HG03095 (cell line): ENCODE results near the gene EXOC5.

Source experiments
- ATAC-seq: cut with Tn5 transposase; IDR thresholded peaks from one replicate; pipeline ENCODE4 v1.9.1; 2021; ENCODE audit warnings: moderate library complexity; ENCODE audit not compliant: unreplicated experiment

The EXOC5 gene

DNA sequence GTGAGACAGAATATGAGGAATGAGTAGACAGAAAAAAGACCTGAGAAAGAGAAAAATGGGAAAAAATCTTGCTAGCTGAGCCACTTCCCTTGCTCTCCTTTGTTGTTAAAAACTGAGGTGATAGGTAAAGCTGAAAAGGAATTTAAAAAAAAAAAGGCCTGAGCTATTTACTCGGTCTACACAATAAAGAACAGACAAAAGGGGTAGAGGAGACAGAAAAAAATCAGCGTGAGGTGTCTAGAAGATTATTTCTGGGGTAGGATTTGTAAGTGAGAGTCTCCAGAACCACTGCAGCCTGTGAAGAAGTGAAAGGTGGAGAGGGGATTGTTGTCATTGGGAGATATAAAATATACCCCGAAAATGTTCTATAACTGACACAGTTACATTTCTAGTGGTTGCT, 98.8 kb downstream of the EXOC5 start:
- no peak for ATAC-seq

DNA sequence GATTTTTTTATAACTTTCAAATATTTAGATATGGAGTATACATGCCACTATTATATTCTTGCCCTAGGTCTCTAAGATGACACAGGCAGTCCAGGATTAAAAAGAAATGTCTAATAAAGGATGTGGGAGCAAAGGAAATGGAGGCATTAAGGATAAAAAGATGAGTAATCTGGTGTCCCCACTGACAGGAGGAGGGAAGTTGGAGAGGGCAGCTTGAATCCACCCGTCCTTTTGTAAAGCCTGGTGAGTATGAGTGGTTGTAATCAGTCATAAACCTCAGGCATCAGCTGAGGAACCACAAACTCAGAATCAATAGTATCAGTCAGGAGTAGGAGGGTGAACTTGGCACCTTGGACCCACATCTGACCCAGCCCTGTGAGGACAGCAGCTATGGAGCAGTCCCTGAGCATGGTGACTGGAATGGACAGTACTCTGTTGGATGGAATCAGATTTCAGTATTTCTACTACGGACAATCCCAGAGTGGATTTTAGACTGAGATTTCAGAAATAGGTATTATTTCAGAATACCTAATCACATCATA, 100.5 kb downstream of the EXOC5 start:
- ATAC-seq = no peak

GRCh38 chr14:57161583-57162234, 107.0 kb downstream of the EXOC5 start:
- no peak for ATAC-seq

- ATAC-seq = no peak
Measured at GRCh38 chr14:57160333-57160732, 108.4 kb downstream of the EXOC5 start.

GRCh38 chr14:57153286-57153685, 115.4 kb downstream of the EXOC5 start:
- no peak for ATAC-seq
